A549 (cell line): ENCODE results near the gene ADARB2.

Source experiments
- CBX8 ChIP-seq: fragments of 200-600 bp; sonication (generic); IDR thresholded peaks from 2 replicates; pipeline ENCODE4 v1.6.1; 2016
- CEBPB ChIP-seq, 2 experiments: fragments of >200 bp in 1 of 2; sonication (Bioruptor Twin) in 1 of 2; formaldehyde crosslinking in 1 of 2; IDR thresholded peaks; 2 replicates each; pipeline ENCODE4 v1.6.1; 2012 to 2016
- EHMT2 ChIP-seq: fragments of 200-600 bp; sonication (generic); IDR thresholded peaks from 2 replicates; pipeline ENCODE4 v1.6.1; 2016; ENCODE audit warnings: antibody characterized with exemption, low read depth, mild to moderate bottlenecking, moderate library complexity
- ESRRA ChIP-seq: fragments of 150-350 bp; IDR thresholded peaks from 2 replicates; pipeline ENCODE4 v1.6.1; 2014; ENCODE audit warnings: mild to moderate bottlenecking, low read length, borderline replicate concordance
- FOSL2 ChIP-seq, 2 experiments: fragments of 450-650 bp in 1 of 2; fragments of >200 bp in 1 of 2; sonication (Bioruptor Twin) in 1 of 2; formaldehyde crosslinking; IDR thresholded peaks; 2 replicates each; pipeline versions ENCODE4 v1.5.0 to v1.6.1; 2016 to 2020; ENCODE audit warnings: mild to moderate bottlenecking in 1 of 2, moderate library complexity in 1 of 2
- POLR2A ChIP-seq: IDR thresholded peaks from 2 replicates; pipeline ENCODE4 v1.6.1; 2012; ENCODE audit warnings: mild to moderate bottlenecking, low read length
- RFX5 ChIP-seq: fragments of 450-650 bp; IDR thresholded peaks from 2 replicates; pipeline ENCODE4 v1.7.1; 2014; ENCODE audit warnings: antibody characterized with exemption, mild to moderate bottlenecking, moderate library complexity
- SMC3 ChIP-seq: fragments of >200 bp; sonication (Bioruptor Twin); formaldehyde crosslinking; IDR thresholded peaks from 3 replicates; pipeline ENCODE4 v1.6.1; 2018; ENCODE audit warnings: inconsistent platforms
- TF ChIP-seq, protein P1 (sequence below): fragments of >200 bp; sonication (Bioruptor Twin); formaldehyde crosslinking; IDR thresholded peaks from 3 replicates; pipeline ENCODE4 v1.5.1; 2016
- TF ChIP-seq, protein P2 (sequence below): IDR thresholded peaks from 2 replicates; pipeline ENCODE4 v1.6.1; 2012
- TF ChIP-seq, protein P3 (sequence below): fragments of 250-450 bp; sonication (Bioruptor Pico); IDR thresholded peaks from 2 replicates; pipeline ENCODE4 v1.5.0; 2020; ENCODE audit warnings: low read depth, mild to moderate bottlenecking, moderate library complexity

DNA sequence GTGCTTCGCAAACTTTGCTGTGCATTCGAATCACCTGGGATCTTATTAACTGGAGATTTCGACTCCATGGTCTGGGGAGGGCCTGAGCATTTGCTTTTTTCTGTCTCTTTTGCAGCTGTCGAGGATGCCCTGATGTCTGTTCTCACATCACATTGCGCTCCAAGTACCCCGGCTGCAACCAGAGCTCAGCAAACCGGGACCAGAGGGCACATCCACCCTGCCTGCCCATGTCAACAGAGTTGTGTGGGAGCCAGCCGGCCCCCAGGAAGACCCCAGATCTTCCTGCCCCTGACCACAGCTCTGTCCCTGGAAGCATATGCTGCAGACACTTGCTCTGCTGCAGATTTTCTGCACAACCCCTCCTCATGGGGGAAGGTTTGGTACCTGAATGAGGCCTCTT lies 180.8 kb downstream of the ADARB2 start:
- no peak for TF ChIP-seq EHMT2
- no peak for TF ChIP-seq RFX5
- TF ChIP-seq, protein P1, sequence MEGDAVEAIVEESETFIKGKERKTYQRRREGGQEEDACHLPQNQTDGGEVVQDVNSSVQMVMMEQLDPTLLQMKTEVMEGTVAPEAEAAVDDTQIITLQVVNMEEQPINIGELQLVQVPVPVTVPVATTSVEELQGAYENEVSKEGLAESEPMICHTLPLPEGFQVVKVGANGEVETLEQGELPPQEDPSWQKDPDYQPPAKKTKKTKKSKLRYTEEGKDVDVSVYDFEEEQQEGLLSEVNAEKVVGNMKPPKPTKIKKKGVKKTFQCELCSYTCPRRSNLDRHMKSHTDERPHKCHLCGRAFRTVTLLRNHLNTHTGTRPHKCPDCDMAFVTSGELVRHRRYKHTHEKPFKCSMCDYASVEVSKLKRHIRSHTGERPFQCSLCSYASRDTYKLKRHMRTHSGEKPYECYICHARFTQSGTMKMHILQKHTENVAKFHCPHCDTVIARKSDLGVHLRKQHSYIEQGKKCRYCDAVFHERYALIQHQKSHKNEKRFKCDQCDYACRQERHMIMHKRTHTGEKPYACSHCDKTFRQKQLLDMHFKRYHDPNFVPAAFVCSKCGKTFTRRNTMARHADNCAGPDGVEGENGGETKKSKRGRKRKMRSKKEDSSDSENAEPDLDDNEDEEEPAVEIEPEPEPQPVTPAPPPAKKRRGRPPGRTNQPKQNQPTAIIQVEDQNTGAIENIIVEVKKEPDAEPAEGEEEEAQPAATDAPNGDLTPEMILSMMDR: no peak
- no peak for TF ChIP-seq FOSL2 (IDR thresholded peaks at IDR 0.05)
- no peak for TF ChIP-seq FOSL2 (CRISPR knock-in tag; IDR thresholded peaks at IDR 0.05)
- TF ChIP-seq POLR2A: no peak
- TF ChIP-seq CBX8: no peak
- TF ChIP-seq, protein P2, sequence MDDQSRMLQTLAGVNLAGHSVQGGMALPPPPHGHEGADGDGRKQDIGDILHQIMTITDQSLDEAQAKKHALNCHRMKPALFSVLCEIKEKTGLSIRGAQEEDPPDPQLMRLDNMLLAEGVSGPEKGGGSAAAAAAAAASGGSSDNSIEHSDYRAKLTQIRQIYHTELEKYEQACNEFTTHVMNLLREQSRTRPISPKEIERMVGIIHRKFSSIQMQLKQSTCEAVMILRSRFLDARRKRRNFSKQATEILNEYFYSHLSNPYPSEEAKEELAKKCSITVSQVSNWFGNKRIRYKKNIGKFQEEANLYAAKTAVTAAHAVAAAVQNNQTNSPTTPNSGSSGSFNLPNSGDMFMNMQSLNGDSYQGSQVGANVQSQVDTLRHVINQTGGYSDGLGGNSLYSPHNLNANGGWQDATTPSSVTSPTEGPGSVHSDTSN: no peak
- no peak for TF ChIP-seq SMC3
- no peak for TF ChIP-seq CEBPB (IDR thresholded peaks at IDR 0.05)
- TF ChIP-seq, protein P3, sequence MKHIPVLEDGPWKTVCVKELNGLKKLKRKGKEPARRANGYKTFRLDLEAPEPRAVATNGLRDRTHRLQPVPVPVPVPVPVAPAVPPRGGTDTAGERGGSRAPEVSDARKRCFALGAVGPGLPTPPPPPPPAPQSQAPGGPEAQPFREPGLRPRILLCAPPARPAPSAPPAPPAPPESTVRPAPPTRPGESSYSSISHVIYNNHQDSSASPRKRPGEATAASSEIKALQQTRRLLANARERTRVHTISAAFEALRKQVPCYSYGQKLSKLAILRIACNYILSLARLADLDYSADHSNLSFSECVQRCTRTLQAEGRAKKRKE (CRISPR knock-in tag): no peak
- TF ChIP-seq ESRRA: no peak
